Activated B cell treated with CpG ODN at 0.5 μM for 24 hours (primary cell): Measurements from ENCODE around the gene LPIN2. TPM values are rescaled to one million over a fixed set of nuclear protein-coding genes. Genes with fewer than 3 reads are reported as not detected.

Experiments
- ATAC-seq: fragments of 200-7000 bp; cut with Tn5 transposase; one replicate; pipeline ENCODE4 v1.10.0; 2021; ENCODE audit warnings: low read depth, mild to moderate bottlenecking, moderate library complexity
- CTCF ChIA-PET: fragments of 350-600 bp; sonication (Branson Sonifier 250); formaldehyde crosslinking; loops from one replicate; lab custom pipeline; 2021; ENCODE audit warnings: antibody characterized with exemption; lab: Charles Lee
- POLR2A ChIA-PET: fragments of 350-600 bp; sonication (Branson Sonifier 250); formaldehyde crosslinking; loops from one replicate; lab custom pipeline; 2021; ENCODE audit warnings: antibody characterized with exemption; lab: Charles Lee
- DNase-seq: peaks from one replicate; pipeline ENCODE4 v3.0.0; 2022
- H3K27ac Mint-ChIP-seq: one replicate; pipeline ENCODE4 v1.8.0; 2020; ENCODE audit warnings: mixed read lengths
- H3K27me3 Mint-ChIP-seq: one replicate; pipeline ENCODE4 v1.8.0; 2021; ENCODE audit warnings: mixed read lengths
- H3K36me3 Mint-ChIP-seq: one replicate; pipeline ENCODE4 v1.8.0; 2021; ENCODE audit warnings: low read depth, mixed read lengths
- H3K4me1 Mint-ChIP-seq: one replicate; pipeline ENCODE4 v1.8.0; 2021; ENCODE audit warnings: mixed read lengths
- H3K4me3 Mint-ChIP-seq: one replicate; pipeline ENCODE4 v1.8.0; 2020; ENCODE audit warnings: mild to moderate bottlenecking, mixed read lengths
- H3K9me3 Mint-ChIP-seq: one replicate; pipeline ENCODE4 v1.8.0; 2020; ENCODE audit warnings: mixed read lengths
- CTCF ChIP-seq: fragments of 200-600 bp; IDR thresholded peaks from one replicate; pipeline ENCODE4 v1.8.0; 2022; ENCODE audit warnings: antibody characterized with exemption, mild to moderate bottlenecking
- intact Hi-C: fragments of 100-400 bp; cut with micrococcal nuclease; formaldehyde crosslinking; loops from one replicate; pipeline ENCODE4 v1.15.1; 2024
- total RNA-seq: library from RNA; stranded (reverse); gene quantifications from 2 replicates; pipeline ENCODE4 v1.2.3, GENCODE V29; 2022

LPIN2 gene
- total RNA-seq = 21.8 and 24.4 TPM in 2 replicates

DNA sequence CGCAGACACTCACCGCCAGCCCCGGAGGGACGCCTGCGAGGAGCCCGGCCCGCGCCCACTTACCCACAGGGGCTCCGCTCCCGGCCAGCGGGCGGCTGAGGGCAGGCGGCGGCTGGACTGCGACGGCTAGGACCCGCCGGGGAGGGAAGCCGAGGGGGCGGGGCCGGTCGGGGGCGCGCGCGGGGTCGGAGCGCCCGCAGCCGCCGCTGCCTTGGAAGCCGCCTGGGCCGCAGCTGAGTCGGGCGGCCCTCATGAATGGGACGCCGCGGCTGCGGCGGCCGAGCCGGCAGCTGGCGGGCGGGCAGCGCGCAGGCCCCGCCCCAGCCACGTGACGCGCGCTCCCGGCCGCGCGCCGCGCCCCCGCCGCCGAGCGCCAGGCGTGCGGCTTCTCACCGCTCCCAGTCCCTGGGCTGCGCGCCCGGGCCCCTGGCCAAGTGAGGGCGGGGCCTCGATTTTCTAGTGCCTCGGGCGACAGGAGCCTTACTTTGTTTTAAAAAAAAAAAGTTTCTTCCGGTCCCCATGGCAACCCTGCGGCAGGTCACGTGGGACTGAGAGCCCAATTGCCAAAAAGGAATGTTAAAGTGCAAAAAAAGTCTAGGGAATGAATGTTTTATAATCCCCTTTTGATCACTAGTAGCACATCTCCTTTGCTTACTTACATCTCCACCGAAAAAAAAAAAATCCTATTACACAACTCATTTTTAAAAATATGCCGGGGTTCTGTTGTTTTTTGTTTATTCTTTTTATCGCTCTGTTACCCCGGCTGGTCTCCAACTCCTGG is at the start of gene LPIN2:
Gene LPIN2 (minus strand): TSS at position 121 of the 781 bp plus-strand sequence. CDS start 52,304 bp downstream, outside the sequence.
- intact Hi-C loops = loop anchor here (1.0 to 10.0 kb wide), 9 partner anchors 19 to 579 kb away; partner anchors contain the start of genes MYL12A and SMCHD1
- Mint-ChIP-seq H3K27me3 (no peaks in the 10 kb centered on the region), H3K27ac (peak within 1 kb of the TSS; percentile 88), H3K36me3 (peaks cover 16% of the 10 kb centered on the region), H3K4me3 (peak within 1 kb of the TSS; percentile 95), H3K9me3 (no peaks in the 10 kb centered on the region), H3K4me1 (peaks cover 59% of the 10 kb centered on the region)
- ATAC-seq (peak; percentile 86), DNase-seq (peak; percentile 91)
- no peak for TF ChIP-seq CTCF
- ChIA-PET POLR2A (interaction anchor here (0.6 kb wide), 2 partner anchors 233 to 269 kb away, joined by 4 to 14 read pairs; no protein-coding TSS in a partner anchor), CTCF (no interaction called here)

- DNase-seq (no peak), ATAC-seq (peak; percentile 54)
- no peaks in the 10 kb centered on the region for H3K27me3 Mint-ChIP-seq
- TF ChIP-seq CTCF = no peak
- intact Hi-C loops = no loop called here
- ChIA-PET CTCF (interaction anchor here (0.6 to 4.4 kb wide), 23 partner anchors 10 to 605 kb away, joined by 3 to 71 read pairs (median 4); partner anchors contain the start of gene MYL12A), POLR2A (interaction anchor here (1.0 to 1.8 kb wide), 2 partner anchors 8 to 184 kb away, joined by 3 to 6 read pairs; no protein-coding TSS in a partner anchor)
- no peaks in the 10 kb centered on the region for H3K9me3 Mint-ChIP-seq
- peak overlapping the region; percentile 50 for H3K4me3 Mint-ChIP-seq
- no peaks in the 10 kb centered on the region for H3K36me3 Mint-ChIP-seq
- H3K4me1 Mint-ChIP-seq = peaks cover 43% of the 10 kb centered on the region
- peak overlapping the region; percentile 71 for H3K27ac Mint-ChIP-seq
These were observed 48.8 kb upstream of the LPIN2 start for GRCh38 chr18:3061581-3062312.

GRCh38 chr18:3060667-3061580 is 48.0 kb upstream of the LPIN2 start:
- no peak for TF ChIP-seq CTCF
- peak overlapping the region; percentile 63 for H3K27ac Mint-ChIP-seq
- peak overlapping the region; percentile 50 for H3K4me3 Mint-ChIP-seq
- ChIA-PET CTCF (interaction anchor here (1.0 to 4.4 kb wide), 8 partner anchors 15 to 185 kb away, joined by 3 to 71 read pairs (median 11); partner anchors contain the start of gene MYL12A), POLR2A (interaction anchor here (0.6 kb wide), 1 partner anchor 155 kb away, joined by 9 read pairs; no protein-coding TSS in a partner anchor)
- no peak for DNase-seq
- no peak for ATAC-seq
- no peaks in the 10 kb centered on the region for H3K27me3 Mint-ChIP-seq
- no peaks in the 10 kb centered on the region for H3K36me3 Mint-ChIP-seq
- intact Hi-C loops = no loop called here
- H3K9me3 Mint-ChIP-seq = no peaks in the 10 kb centered on the region
- H3K4me1 Mint-ChIP-seq = peaks cover 43% of the 10 kb centered on the region

- intact Hi-C loops = no loop called here
- Mint-ChIP-seq H3K9me3 (no peaks in the 10 kb centered on the region), H3K4me1 (peaks cover 43% of the 10 kb centered on the region)
These were observed 46.3 kb upstream of the LPIN2 start for GRCh38 chr18:3059272-3059671.

More at GRCh38 chr18:3059272-3059671, 46.3 kb upstream of the LPIN2 start:
- Mint-ChIP-seq H3K4me3 (no peak overlapping the region), H3K27me3 (peaks cover under 1% of the 10 kb centered on the region), H3K36me3 (no peaks in the 10 kb centered on the region), H3K27ac (no peak overlapping the region)
- no peak for ATAC-seq
- ChIA-PET CTCF (interaction anchor here (0.9 kb wide), 2 partner anchors 65 to 74 kb away, joined by 3 to 4 read pairs; no protein-coding TSS in a partner anchor), POLR2A (no interaction called here)
- DNase-seq = no peak
- TF ChIP-seq CTCF = no peak
